Endothelial cell of umbilical vein (primary cell): ENCODE measurements around the gene ST6GALNAC3.
"Not testable (repeated sequence)": the region's sequence is repeated elsewhere in the genome, so short reads cannot be mapped to it uniquely, and the experiment has no call there.

ENCODE experiments used
- CTCF ChIP-seq, 2 donors: IDR thresholded peaks; 1 replicate in 1 of 2; 2 replicates in 1 of 2; pipeline ENCODE4 v1.5.1; 2011; ENCODE audit warnings: low read length in 2 of 2, mild to moderate bottlenecking in 2 of 2, moderate library complexity in 2 of 2, control low read depth in 1 of 2, inconsistent platforms in 1 of 2, low read depth in 1 of 2; ENCODE audit not compliant: insufficient read depth in 1 of 2; ENCODE audit errors: extremely low read depth in 1 of 2
- EZH2 ChIP-seq: IDR thresholded peaks from 2 replicates; pipeline ENCODE4 v1.6.1; 2012; ENCODE audit warnings: borderline replicate concordance, low read depth, mild to moderate bottlenecking, moderate library complexity, low read length, inconsistent platforms; ENCODE audit not compliant: severe bottlenecking
- FOS ChIP-seq: IDR thresholded peaks from 2 replicates; pipeline ENCODE4 v1.6.1; 2011; ENCODE audit warnings: mild to moderate bottlenecking, low read length, moderate library complexity, borderline replicate concordance; ENCODE audit not compliant: insufficient read depth
- GATA2 ChIP-seq: IDR thresholded peaks from 2 replicates; pipeline ENCODE4 v1.7.0; 2011; ENCODE audit warnings: low read depth, mild to moderate bottlenecking, moderate library complexity, mixed read lengths, low read length; ENCODE audit not compliant: insufficient read length, insufficient read depth
- MAX ChIP-seq: IDR thresholded peaks from 2 replicates; pipeline ENCODE4 v1.6.1; 2011; ENCODE audit not compliant: insufficient read depth, insufficient read length
- MYC ChIP-seq: IDR thresholded peaks from one replicate; pipeline ENCODE4 v1.6.1; 2011; ENCODE audit warnings: mild to moderate bottlenecking, low read depth, low read length
- POLR2A ChIP-seq: IDR thresholded peaks from 2 replicates; pipeline ENCODE4 v1.6.1; 2012; ENCODE audit warnings: low read depth, mild to moderate bottlenecking, control low read depth, low read length
- POLR2AphosphoS5 ChIP-seq: IDR thresholded peaks from 2 replicates; pipeline ENCODE4 v1.6.1; 2012; ENCODE audit warnings: low read depth, mild to moderate bottlenecking, control low read depth, low read length, moderate library complexity; ENCODE audit not compliant: insufficient read depth

- TF ChIP-seq CTCF (IDR thresholded peaks at IDR 0.05; ENCODE audit: extremely low read depth in 1 of 2, insufficient read depth in 1 of 2, low read depth in 1 of 2, low read length in 2 of 2); POLR2A; EZH2; GATA2; MAX; MYC; POLR2AphosphoS5; FOS: not testable (repeated sequence)
These were observed 37.8 kb downstream of the ST6GALNAC3 start for GRCh38 chr1:76112321-76112720.
